HG03064 (cell line): Measurements from ENCODE around the gene TNFAIP8.

Experiments used
- ATAC-seq: cut with Tn5 transposase; IDR thresholded peaks from one replicate; pipeline ENCODE4 v1.9.1; 2021; ENCODE audit warnings: low read depth; ENCODE audit not compliant: unreplicated experiment

TNFAIP8 gene

DNA sequence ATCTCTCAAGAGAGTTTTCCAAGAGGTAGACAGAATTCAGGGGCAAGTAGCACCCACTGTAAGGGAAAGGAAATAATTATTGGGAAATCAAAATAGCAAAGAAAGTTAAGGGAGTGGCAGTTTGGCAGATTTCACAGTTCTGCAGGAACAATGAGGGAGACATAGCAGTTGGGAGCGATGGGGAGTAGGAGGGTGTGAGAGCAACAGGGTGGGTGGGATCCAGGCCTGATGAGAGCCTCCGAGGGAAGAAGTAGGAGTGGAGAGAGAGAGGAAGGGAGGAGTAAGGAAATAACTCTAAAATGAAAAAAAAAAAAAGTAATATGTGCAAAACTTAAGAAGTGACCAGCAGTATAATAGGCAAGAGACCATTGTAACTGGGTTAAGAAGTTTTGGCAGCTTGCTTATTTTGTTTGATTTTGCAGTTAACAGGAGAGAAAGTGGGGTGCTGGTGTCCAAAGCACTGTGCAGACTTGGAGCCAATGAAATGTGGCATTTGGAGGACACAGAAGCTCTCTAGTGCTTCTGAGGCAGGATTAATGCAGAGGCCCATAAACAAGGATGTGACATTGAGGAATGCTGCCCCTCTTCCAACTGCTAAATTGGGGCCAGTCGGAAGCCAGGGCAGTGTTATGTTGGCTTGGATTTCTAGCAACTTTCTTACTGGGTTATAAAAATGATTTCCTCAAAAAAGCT is 10.2 kb downstream of the TNFAIP8 start:
- ATAC-seq, result no peak

DNA sequence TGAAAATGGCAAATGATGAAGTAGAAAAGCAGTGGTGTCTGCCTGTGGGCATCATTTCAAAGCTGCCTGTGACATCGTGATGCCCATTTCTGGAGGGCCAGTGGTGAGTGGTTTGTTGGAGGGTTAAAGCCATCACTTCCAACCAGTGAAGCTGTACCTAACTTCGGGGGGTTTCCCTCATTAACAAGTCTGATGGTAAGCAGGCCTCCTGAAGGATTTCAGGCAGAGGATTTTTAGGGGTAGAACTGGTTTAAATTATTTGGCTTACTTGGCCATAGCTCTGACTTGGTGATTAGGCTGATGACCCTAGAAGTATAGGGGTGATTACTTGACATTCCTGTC is 10.7 kb downstream of the TNFAIP8 start:
- ATAC-seq, result no peak

DNA sequence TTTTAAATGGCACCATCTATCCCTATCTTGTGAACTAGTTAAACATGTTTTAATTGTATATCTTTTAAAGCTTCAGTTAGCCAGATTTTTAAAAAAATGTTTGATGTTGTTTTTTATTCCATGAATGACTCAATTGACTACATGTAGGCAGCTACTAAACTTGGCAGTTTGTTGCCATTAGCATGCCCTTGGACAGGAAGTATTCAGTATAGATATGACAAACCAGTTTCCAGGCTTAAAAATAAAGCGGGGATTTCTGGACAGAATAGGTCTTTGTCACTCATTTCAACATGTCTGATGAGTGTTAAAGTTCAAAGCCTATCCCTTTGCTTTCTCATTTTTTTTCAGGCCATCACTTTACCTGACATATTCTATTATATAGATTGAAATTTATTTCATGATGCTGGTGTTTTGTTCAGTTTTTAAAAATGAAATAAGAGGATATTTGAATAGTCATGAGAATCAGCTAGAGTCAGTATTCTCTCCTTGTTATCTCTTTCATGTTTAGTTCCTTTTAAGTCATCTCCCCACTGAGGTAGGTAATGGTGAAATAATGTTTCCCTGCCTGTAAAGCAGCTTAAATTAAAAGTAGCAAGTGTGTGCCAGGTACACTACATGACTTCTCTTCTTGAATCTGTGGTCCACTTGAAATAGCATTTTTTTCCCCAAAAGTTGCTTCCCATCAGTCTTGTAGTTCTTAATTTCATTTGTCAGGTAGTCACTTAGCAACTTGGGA is 11.9 kb downstream of the TNFAIP8 start:
- peak; percentile 71 for ATAC-seq

- no peak for ATAC-seq
Measured at GRCh38 chr5:119368238-119368630, 12.4 kb downstream of the TNFAIP8 start.

DNA sequence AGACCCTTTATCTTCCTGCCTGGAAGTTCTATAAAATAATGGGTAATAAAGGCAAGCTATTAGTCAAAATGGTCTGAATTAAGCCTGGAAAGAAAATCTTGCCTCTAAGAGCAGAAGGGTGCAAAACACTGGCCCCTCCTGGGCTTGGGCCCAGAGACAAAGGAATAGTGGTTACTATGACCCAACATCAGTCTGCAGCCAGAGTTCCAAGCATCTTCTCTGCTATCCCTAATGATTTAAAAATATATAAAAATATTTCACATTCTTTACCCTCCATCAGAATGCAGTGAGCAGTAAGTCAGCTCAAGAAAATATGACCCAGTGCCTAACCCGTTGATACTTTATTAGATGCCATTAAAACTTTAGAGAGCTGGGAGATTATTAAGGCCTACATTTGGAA is 14.7 kb downstream of the TNFAIP8 start:
- no peak for ATAC-seq

- no peak for ATAC-seq
Measured at GRCh38 chr5:119371146-119371545, 15.3 kb downstream of the TNFAIP8 start.

DNA sequence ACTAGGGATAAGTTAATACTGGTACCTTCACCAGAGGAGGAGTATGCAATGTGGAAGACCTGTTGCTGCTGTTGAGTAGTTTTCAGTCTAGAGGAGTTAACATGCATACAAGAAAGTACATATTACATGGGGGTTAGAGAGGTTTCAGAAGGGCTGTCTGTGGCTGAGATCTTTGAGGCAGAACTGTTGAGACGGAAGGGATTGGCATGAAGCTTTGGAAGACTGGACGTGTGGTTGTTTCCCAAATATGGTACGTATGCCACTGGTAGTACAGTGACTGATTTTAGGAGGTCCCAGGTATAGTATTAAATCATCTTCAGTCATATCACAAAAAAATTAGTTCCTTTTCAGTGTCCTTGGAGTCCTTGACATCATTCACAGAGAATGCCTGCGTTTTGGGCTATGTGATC is 17.6 kb downstream of the TNFAIP8 start:
- peak; percentile 62 for ATAC-seq

GRCh38 chr5:119374901-119375300 is 19.1 kb downstream of the TNFAIP8 start:
- ATAC-seq, result no peak

DNA sequence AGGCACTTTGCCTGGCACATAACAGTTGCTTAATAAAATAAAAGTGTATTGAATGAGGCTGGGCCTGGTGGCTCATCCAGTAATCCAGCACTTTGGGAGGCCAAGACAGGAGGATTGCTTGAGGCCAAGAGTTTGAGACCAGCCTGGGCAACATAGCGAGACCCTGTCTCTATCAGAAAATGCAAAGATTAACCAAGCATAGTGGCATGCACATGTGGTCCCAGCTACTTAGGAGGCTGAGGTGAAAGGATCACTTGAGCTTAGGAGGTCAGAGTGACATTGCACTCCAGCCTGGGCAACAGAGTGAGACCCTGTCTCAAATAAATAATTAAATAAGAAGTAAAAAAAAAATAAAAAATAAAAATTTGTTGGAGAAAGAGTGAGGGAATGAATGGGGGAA is 21.2 kb downstream of the TNFAIP8 start:
- no peak for ATAC-seq

DNA sequence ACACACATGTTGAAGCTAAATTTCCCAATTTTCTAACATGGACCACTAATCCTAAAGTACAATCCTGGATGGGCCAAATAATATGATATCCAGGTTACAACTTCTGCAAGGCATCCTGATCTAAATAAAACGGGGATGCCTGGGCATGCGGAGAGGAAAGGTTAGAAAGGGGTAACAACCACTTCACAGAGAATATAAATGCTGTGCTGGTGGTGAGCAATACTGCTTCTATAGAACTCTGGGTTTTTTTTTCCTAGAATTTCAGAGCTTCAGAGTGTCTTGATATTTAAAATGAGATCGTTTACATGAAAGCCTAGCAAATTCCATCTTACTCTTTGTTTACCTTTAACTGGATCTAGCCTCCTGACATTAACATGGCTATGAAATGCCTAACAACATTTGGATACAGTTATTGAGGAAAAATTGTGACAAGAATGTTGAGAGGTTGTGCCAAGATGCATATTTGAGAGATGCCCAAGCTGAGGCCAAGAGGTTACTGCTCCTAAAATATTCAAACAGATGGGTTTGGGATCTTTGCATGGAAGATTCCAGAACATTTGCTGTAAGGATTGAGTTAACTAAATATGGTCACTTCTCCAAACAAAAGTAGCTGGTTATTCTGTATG is 22.4 kb downstream of the TNFAIP8 start:
- ATAC-seq, result no peak

- ATAC-seq, result no peak
Measured at GRCh38 chr5:119379096-119379495, 23.3 kb downstream of the TNFAIP8 start.

DNA sequence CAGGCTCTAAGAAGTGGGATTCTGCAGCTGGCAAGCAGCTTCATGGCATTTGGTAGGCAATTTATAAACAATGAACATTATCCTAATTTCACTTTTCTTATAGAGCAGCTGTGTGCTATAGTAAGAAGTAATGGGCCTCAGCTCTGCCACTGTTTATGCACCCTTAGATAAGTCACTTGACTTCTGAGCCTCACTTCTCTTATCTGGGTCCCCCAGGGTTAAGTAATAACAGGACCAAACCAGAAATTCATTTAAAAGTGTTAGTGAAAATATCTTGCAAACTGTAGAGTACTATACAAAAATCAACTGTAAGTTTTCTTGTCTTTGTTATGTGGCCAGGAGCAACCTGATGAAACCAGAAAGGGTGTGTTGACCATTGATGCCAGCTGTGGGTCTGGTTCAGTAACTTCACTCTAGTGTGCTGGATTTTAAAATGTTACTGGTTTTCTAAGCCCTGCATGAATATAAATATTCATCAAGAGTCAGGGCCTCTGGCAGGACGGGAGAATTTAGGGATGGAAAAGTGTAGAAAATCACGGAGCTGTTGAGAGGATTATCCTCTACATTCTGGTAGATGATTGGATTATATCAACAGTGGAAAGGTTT is 24.2 kb downstream of the TNFAIP8 start:
- no peak for ATAC-seq

DNA sequence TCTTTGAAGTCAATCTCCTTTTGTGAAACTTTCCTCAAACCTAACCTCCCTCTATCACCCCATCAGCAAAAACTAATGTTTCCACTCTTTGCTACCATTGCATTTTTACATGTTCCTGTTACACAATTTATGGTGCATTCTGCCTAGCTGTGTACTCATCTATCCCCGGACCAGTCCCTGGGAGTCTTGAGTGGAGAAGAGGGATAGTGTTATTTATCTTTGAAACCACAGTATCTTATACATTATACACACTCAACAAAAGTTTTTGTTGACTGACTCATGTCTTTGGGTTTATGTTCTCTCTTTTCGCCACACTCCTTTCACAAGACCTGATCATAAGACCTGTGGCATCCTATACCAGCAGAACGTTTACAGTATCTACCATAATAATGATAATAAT is 26.4 kb downstream of the TNFAIP8 start:
- no peak for ATAC-seq

DNA sequence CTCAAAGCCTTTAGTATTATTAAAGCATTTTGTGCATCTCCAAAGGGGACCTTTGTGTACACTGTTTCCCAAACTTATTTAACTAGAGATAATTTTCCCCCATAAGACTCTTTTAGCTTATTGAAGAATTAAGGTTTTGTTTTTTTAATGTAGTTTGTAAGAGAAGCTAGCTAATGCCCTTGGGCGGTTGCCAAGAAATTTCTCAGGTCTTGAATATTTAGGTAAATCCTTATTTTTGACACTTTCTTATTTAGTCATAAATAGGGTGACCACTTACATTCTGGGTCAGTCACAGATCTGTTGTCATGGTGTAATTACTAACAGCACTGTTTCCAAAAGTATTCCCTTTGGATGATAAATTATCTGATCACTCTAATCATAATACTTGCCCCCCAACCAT is 27.2 kb downstream of the TNFAIP8 start:
- ATAC-seq, result no peak

DNA sequence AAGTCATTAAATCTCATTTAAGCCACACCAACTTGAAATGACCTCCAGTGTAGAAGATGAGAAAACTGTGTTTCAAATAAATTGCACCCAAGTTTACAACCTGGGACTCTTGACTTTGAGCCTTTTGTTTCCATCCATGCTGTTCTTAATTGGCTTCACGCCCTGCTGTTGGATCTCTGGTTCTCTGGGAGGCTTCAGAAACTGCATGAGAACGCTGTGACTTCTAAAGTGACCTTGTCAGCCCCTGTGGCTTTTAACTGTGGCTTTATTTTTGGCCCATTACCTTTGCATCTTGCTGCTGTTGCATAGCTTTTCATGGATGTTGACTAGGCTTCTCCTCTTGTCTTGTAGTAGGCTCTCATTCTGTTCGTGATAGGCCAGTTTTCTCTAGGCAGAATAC is 29.3 kb downstream of the TNFAIP8 start:
- peak; percentile 36 for ATAC-seq

DNA sequence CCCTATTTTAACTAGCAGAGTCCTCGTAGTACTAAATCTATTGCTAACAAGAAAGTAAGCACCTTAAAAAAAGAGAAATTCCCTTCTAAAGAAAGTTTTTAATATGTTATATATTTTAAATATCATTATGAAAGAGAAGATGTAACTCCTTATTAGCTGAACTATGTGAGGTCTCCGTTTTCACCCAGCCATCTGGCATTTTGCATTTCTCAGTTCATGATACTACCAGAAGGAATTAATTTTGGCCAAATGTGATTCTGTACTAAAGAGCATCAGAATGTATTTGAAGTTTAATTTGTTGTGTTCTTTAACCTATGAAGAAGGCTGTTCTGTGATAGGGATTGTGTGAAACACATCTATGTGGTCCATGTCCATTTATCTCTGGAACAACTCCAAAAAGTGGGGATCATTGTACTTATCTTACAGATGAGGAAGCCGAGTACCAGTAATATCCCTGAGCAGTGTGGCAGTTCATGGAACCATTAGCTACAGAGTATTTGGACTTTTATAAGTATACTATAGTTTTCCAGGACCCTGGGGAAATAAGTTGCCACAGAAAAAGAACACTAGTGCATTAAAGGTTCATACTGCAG is 29.8 kb downstream of the TNFAIP8 start:
- ATAC-seq, result peak; percentile 49

- ATAC-seq, result no peak
Measured at GRCh38 chr5:119386596-119387344, 31.0 kb downstream of the TNFAIP8 start.

DNA sequence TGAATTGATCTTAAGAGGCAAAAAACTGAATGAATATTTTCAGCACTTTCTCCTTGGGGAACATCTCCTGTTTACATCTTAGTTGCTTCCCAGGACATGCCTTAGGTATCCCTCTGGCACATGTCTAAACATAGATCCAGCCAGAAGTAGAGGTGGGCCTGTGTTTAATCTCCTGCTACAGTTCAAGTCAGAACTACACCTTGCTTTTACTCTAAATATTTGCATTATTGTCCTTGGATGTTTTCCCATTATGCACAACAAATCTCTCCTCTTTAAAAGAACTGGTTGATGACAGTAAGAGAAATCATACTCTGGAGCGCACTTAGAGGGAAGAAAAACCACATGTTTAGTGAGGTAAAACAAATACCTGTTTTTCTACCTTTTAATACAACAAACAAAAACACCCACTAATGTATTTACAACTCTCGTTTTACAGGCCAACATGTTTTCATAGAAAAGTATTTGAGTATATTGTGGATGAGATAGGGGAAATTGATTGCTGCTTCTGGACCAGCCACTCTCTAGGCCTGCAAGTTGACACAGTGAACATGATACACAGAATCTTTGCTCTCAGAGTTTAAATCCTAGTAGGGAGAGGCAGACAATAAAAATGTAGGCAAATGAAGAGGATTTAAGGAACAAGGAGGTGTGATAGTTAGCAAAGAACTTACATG is 32.3 kb downstream of the TNFAIP8 start:
- ATAC-seq, result no peak

DNA sequence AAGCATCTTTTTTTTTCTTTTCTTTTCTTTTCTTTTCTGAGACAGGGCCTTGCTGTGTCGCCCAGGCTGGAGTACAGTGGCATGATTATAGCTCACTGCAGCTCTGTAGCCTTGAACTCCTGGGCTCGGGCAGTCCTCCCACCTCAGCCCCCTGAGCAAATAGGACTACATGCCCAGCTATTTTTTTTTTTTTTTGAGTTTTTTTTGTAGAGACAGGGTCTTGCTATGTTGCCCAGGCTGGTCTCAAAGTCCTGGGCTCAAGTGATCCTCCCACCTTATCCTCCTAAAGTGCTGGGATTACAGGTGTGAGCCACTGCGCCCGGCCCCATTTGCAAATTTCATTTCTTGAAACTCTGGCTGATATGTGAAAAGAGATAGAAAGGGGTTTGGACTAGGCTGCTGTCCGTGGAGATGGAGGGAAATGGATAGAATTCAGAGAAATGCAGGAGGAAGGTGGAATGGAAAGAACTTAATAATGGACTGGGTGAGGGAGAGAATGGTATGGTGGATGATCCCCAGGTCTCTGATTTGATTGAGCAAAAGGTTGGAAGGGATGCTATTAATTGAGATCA is 32.9 kb downstream of the TNFAIP8 start:
- no peak for ATAC-seq
